Hepatocyte (in vitro differentiated cells): Measurements from ENCODE around the gene SND1. TPM values are rescaled to one million over a fixed set of nuclear protein-coding genes. Genes with fewer than 3 reads are reported as not detected.

Source experiments
- DNase-seq: peaks from one replicate; pipeline ENCODE4 v3.0.0-alpha.2; 2016; ENCODE audit warnings: low spot score
- H2AFZ ChIP-seq: fragments of 200-600 bp; sonication (generic); 2 replicates; pipeline ENCODE4 v1.6.0; 2016; ENCODE audit warnings: antibody characterized with exemption, mild to moderate bottlenecking
- H3K27ac ChIP-seq: fragments of 200-600 bp; sonication (generic); 2 replicates; pipeline ENCODE4 v1.5.1; 2016; ENCODE audit warnings: mild to moderate bottlenecking
- H3K27me3 ChIP-seq: fragments of 200-600 bp; sonication (generic); 2 replicates; pipeline ENCODE4 v1.6.1; 2016
- H3K36me3 ChIP-seq: fragments of 200-600 bp; sonication (generic); replicated peaks from 2 replicates; pipeline ENCODE4 v1.5.1; 2016; ENCODE audit warnings: low read depth; ENCODE audit not compliant: insufficient read depth
- H3K4me1 ChIP-seq: fragments of 200-600 bp; sonication (generic); 2 replicates; pipeline ENCODE4 v1.5.1; 2016; ENCODE audit warnings: mild to moderate bottlenecking, moderate library complexity; ENCODE audit not compliant: insufficient read depth
- H3K4me2 ChIP-seq: fragments of 200-600 bp; sonication (generic); 2 replicates; pipeline ENCODE4 v1.6.0; 2016
- H3K4me3 ChIP-seq: fragments of 200-600 bp; sonication (generic); 2 replicates; pipeline ENCODE4 v1.5.1; 2016; ENCODE audit warnings: mild to moderate bottlenecking
- H3K79me2 ChIP-seq: fragments of 200-600 bp; sonication (generic); 2 replicates; pipeline ENCODE4 v1.6.0; 2017; ENCODE audit warnings: mild to moderate bottlenecking
- H3K9me2 ChIP-seq: fragments of 200-600 bp; sonication (generic); replicated peaks from 2 replicates; pipeline ENCODE4 v1.6.0; 2017; ENCODE audit warnings: mild to moderate bottlenecking; ENCODE audit not compliant: insufficient read depth
- H3K9me3 ChIP-seq: fragments of 200-600 bp; sonication (generic); 2 replicates; pipeline ENCODE4 v1.5.1; 2016; ENCODE audit warnings: low read depth, mild to moderate bottlenecking
- H4K20me1 ChIP-seq: fragments of 200-600 bp; sonication (generic); 2 replicates; pipeline ENCODE4 v1.6.0; 2016; ENCODE audit warnings: mild to moderate bottlenecking; ENCODE audit not compliant: insufficient read depth, poor library complexity, severe bottlenecking
- CTCF ChIP-seq: fragments of 200-600 bp; sonication (generic); IDR thresholded peaks from 2 replicates; pipeline ENCODE4 v1.5.1; 2016; ENCODE audit warnings: antibody characterized with exemption, mild to moderate bottlenecking; ENCODE audit not compliant: poor library complexity
- EZH2 ChIP-seq: fragments of 200-600 bp; sonication (generic); IDR thresholded peaks from 2 replicates; pipeline ENCODE4 v1.6.1; 2016; ENCODE audit warnings: antibody characterized with exemption, mild to moderate bottlenecking, borderline replicate concordance
- EZH2phosphoT487 ChIP-seq: fragments of 200-600 bp; sonication (generic); IDR thresholded peaks from one replicate; pipeline ENCODE4 v1.6.1; 2018; ENCODE audit warnings: antibody characterized with exemption, mild to moderate bottlenecking, low read depth, moderate library complexity; ENCODE audit not compliant: unreplicated experiment, severe bottlenecking
- WGBS: methylation state at CpG from one replicate; pipeline ENCODE4 v1.1.6; 2016; ENCODE audit warnings: low lambda C conversion rate; ENCODE audit errors: missing lambda C conversion rate; 5-methylcytosine and 5-hydroxymethylcytosine counted together
- polyA plus RNA-seq: library from polyadenylated mRNA; unstranded; fragments of >200 nt; fragmentation: Nextera tagmentation; extraction: Ambion mirVana; gene quantifications from 2 replicates; pipeline ENCODE4 v1.2.1, GENCODE V29; 2016
- total RNA-seq: library from RNA; depleted of rRNA; stranded (reverse); fragments of >200 nt; gene quantifications from 2 replicates; pipeline ENCODE4 v1.2.3, GENCODE V29; 2014

SND1 gene
- total and polyA plus RNA-seq, 2 experiments from 2014 or later, result 141 to 200 TPM

- H3K27ac ChIP-seq, result no peak overlapping the region
- H3K4me1 ChIP-seq, result peaks cover 16% of the 10 kb centered on the region
- no peak overlapping the region for H3K4me2 ChIP-seq
- H3K9me3 ChIP-seq, result no peaks in the 10 kb centered on the region
- DNase-seq, result no peak
- H4K20me1 ChIP-seq, result peaks cover 8% of the 10 kb centered on the region
- H3K27me3 ChIP-seq, result no peaks in the 10 kb centered on the region
- peaks cover 64% of the 10 kb centered on the region for H3K79me2 ChIP-seq
- TF ChIP-seq EZH2phosphoT487 (no peak), EZH2 (no peak), CTCF (no peak)
- H3K9me2 ChIP-seq, result no peaks in the 10 kb centered on the region
- no peak overlapping the region for H3K4me3 ChIP-seq
- no peak overlapping the region for H2AFZ ChIP-seq
- no peaks in the 10 kb centered on the region for H3K36me3 ChIP-seq
Observed at GRCh38 chr7:127924874-127925273, 272.9 kb downstream of the SND1 start.

GRCh38 chr7:127927348-127927696 lies 275.3 kb downstream of the SND1 start:
- Histone ChIP-seq H3K27ac (no peak overlapping the region), H2AFZ (no peak overlapping the region), H3K4me3 (no peak overlapping the region), H3K9me2 (no peaks in the 10 kb centered on the region), H3K27me3 (no peaks in the 10 kb centered on the region), H3K9me3 (no peaks in the 10 kb centered on the region), H3K4me2 (no peak overlapping the region), H3K4me1 (peaks cover 19% of the 10 kb centered on the region), H4K20me1 (peaks cover 8% of the 10 kb centered on the region), H3K79me2 (peaks cover 58% of the 10 kb centered on the region), H3K36me3 (no peaks in the 10 kb centered on the region)
- WGBS, result 90% methylated on average over 3 of the region's 3 CpGs
- TF ChIP-seq EZH2phosphoT487, result no peak
- TF ChIP-seq CTCF, result no peak
- no peak for TF ChIP-seq EZH2
- no peak for DNase-seq

- Histone ChIP-seq H4K20me1 (peaks cover 8% of the 10 kb centered on the region), H3K4me2 (no peak overlapping the region), H3K27ac (no peak overlapping the region), H3K79me2 (peaks cover 58% of the 10 kb centered on the region), H3K36me3 (no peaks in the 10 kb centered on the region), H3K9me2 (no peaks in the 10 kb centered on the region), H3K4me1 (peaks cover 19% of the 10 kb centered on the region), H3K4me3 (no peak overlapping the region), H2AFZ (no peak overlapping the region), H3K9me3 (no peaks in the 10 kb centered on the region), H3K27me3 (no peaks in the 10 kb centered on the region)
- TF ChIP-seq CTCF (no peak), EZH2phosphoT487 (no peak), EZH2 (no peak)
- 98% methylated on average over 3 of the region's 3 CpGs for WGBS
- DNase-seq, result no peak
Observed at GRCh38 chr7:127928222-127928621, 276.2 kb downstream of the SND1 start.

GRCh38 chr7:127928852-127929251 lies 276.9 kb downstream of the SND1 start:
- no peak overlapping the region for H2AFZ ChIP-seq
- no peaks in the 10 kb centered on the region for H3K9me3 ChIP-seq
- H3K9me2 ChIP-seq, result no peaks in the 10 kb centered on the region
- peaks cover 8% of the 10 kb centered on the region for H4K20me1 ChIP-seq
- peaks cover 19% of the 10 kb centered on the region for H3K4me1 ChIP-seq
- no peak overlapping the region for H3K27ac ChIP-seq
- H3K79me2 ChIP-seq, result peaks cover 58% of the 10 kb centered on the region
- 90% methylated on average over 6 of the region's 6 CpGs for WGBS
- no peak overlapping the region for H3K4me3 ChIP-seq
- no peak overlapping the region for H3K4me2 ChIP-seq
- H3K27me3 ChIP-seq, result no peaks in the 10 kb centered on the region
- TF ChIP-seq EZH2phosphoT487 (no peak), EZH2 (no peak), CTCF (no peak)
- H3K36me3 ChIP-seq, result no peaks in the 10 kb centered on the region
- DNase-seq, result no peak
